Measurements from ENCODE around the gene MTCH2.

- TF ChIP-seq EZH2phosphoT487 (IDR thresholded peaks at IDR 0.05; ENCODE audit: low read depth), result no peak
- TF ChIP-seq CTCF (IDR thresholded peaks at IDR 0.05; ENCODE audit: low read depth, low read length), result no peak
Observed at GRCh38 chr11:47593934-47594855, 48.2 kb downstream of the MTCH2 start, which contains the start of gene C1QTNF4.

All from OCI-LY3 (cell line).